Activated CD8-positive, alpha-beta memory T cell treated with anti-CD3 and anti-CD28 coated beads for 24 hours (primary cell): ENCODE data around the gene SLC35F4.
"Not testable (repeated sequence)": the region's sequence is repeated elsewhere in the genome, so short reads cannot be mapped to it uniquely, and the experiment has no call there.

Experiments used
- DNase-seq: peaks from one replicate; pipeline ENCODE4 v3.0.0-alpha.2; 2020

SLC35F4 gene

GRCh38 chr14:57865403-57866198 lies at the start of gene SLC35F4:
TSS of gene SLC35F4 (minus strand) at chr14:57866092.
- DNase-seq, result no peak

- DNase-seq, result no peak
These were observed 43.7 kb upstream of the SLC35F4 start for GRCh38 chr14:57909626-57910025.

GRCh38 chr14:57903954-57904353 lies 38.1 kb upstream of the SLC35F4 start:
- no peak for DNase-seq

- no peak for DNase-seq
These were observed 33.1 kb upstream of the SLC35F4 start for GRCh38 chr14:57898837-57899572.

- no peak for DNase-seq
These were observed 31.4 kb upstream of the SLC35F4 start for GRCh38 chr14:57897144-57897748.

- DNase-seq, result no peak
These were observed 23.4 kb upstream of the SLC35F4 start for GRCh38 chr14:57889245-57889644.

- no peak for DNase-seq
These were observed 18.3 kb upstream of the SLC35F4 start for GRCh38 chr14:57884175-57884574.

- DNase-seq, result no peak
These were observed 17.2 kb upstream of the SLC35F4 start for GRCh38 chr14:57883061-57883460.

GRCh38 chr14:57879516-57879915 lies 13.6 kb upstream of the SLC35F4 start:
- DNase-seq, result no peak

- DNase-seq, result no peak
These were observed 10.1 kb upstream of the SLC35F4 start for GRCh38 chr14:57875985-57876384.

GRCh38 chr14:57875296-57875695 lies 9.4 kb upstream of the SLC35F4 start:
- no peak for DNase-seq

- no peak for DNase-seq
These were observed 5.7 kb upstream of the SLC35F4 start for GRCh38 chr14:57871459-57872080.

- no peak for DNase-seq
These were observed 5.0 kb upstream of the SLC35F4 start for GRCh38 chr14:57870686-57871457.

GRCh38 chr14:57869617-57870016 lies 3.7 kb upstream of the SLC35F4 start:
- no peak for DNase-seq

GRCh38 chr14:57866199-57866705 lies 360 bp upstream of the SLC35F4 start:
- no peak for DNase-seq

GRCh38 chr14:57865066-57865402 lies 858 bp downstream of the SLC35F4 start:
- no peak for DNase-seq

GRCh38 chr14:57864659-57865058 lies 1.2 kb downstream of the SLC35F4 start:
- DNase-seq, result no peak

- DNase-seq, result no peak
These were observed 2.4 kb downstream of the SLC35F4 start for GRCh38 chr14:57863471-57863870.

- not testable (repeated sequence) for DNase-seq
These were observed 10.2 kb downstream of the SLC35F4 start for GRCh38 chr14:57855666-57856065.

- DNase-seq, result no peak
These were observed 11.3 kb downstream of the SLC35F4 start for GRCh38 chr14:57854571-57854970.

- no peak for DNase-seq
These were observed 14.5 kb downstream of the SLC35F4 start for GRCh38 chr14:57851354-57851753.

GRCh38 chr14:57848786-57849185 lies 17.1 kb downstream of the SLC35F4 start:
- no peak for DNase-seq

- DNase-seq, result no peak
These were observed 17.5 kb downstream of the SLC35F4 start for GRCh38 chr14:57848353-57848752.
